NCI-H748 (cell line): ENCODE results near the gene PRPH.
"Not testable (repeated sequence)": the region's sequence is repeated elsewhere in the genome, so short reads cannot be mapped to it uniquely, and the experiment has no call there.

Source experiments
- DNase-seq: peaks from one replicate; lab custom pipeline; 2025; ENCODE audit not compliant: unreplicated experiment; lab: John Stamatoyannopoulos, UW

The PRPH gene

DNA sequence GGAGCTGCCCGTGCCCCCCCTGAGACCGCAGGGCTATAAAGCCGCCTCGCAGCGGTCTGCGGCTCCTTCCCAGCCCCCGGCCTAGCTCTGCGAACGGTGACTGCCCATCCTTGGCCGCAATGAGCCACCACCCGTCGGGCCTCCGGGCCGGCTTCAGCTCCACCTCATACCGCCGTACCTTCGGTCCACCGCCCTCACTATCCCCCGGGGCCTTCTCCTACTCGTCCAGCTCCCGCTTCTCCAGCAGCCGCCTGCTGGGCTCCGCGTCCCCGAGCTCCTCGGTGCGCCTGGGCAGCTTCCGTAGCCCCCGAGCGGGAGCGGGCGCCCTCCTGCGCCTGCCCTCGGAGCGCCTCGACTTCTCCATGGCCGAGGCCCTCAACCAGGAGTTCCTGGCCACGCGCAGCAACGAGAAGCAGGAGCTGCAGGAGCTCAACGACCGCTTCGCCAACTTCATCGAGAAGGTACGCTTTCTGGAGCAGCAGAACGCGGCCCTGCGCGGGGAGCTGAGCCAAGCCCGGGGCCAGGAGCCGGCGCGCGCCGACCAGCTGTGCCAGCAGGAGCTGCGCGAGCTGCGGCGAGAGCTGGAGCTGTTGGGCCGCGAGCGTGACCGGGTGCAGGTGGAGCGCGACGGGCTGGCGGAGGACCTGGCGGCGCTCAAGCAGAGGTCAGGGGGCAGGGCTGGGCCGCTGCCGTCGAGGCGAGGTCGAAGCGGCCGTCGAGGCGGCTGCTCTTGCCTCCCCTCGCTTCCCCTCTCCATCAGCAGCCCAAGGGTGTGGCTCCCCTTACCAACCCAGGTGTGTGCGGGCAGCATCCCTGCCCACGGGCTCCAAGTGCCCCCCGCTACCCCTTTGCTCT lies at the start of gene PRPH:
Gene PRPH (plus strand): TSS at position 66 of the 855 bp plus-strand sequence. CDS start 54 bp downstream, at position 120.
- no peak for DNase-seq

DNA sequence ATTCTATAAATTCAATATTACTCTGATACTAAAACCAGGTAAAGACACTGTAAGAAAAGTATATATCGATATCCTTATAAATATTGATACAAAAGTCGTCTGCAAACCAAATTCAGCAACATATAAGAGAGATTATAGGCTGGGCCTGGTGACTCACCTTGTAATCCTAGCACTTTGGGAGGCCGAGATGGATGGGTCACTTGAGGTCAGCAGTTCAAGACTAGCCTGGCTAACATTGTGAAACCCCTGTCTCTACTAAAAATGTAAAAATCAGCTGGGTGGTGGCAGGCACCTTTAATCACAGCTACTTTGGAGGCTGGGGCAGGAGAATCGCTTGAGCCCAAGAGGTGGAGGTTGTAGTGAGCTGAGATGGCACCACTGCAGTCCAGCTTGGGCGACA lies 43.6 kb upstream of the PRPH start:
- no peak for DNase-seq

DNA sequence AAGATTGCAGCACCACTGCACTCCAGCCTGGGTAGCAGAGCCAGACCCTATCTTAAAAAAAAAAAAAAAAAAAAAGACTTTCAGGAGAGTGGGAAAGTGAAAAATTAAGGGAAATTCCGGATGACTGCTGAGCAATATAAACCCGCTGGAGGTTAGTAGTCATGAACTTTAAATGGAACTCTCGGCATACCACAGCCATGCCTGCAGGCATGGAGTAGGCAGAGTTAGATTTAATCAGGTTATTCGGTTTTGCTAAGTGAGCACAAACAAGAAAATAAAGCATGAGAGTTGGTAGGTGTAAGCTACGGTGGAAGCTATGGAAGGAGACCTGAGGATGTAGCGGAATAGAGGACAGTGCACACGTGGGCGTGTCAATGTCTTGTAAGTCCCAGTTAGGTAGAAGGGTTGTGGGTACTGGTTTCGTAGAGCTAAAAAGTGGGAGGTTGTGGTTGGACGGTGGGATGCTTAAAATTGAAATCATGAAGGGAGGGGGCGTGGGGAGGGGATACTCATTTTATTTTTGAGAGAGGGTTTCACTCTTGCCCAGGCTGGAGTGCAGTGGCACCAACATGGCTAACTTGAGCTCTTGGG lies 41.8 kb upstream of the PRPH start:
- no peak for DNase-seq

DNA sequence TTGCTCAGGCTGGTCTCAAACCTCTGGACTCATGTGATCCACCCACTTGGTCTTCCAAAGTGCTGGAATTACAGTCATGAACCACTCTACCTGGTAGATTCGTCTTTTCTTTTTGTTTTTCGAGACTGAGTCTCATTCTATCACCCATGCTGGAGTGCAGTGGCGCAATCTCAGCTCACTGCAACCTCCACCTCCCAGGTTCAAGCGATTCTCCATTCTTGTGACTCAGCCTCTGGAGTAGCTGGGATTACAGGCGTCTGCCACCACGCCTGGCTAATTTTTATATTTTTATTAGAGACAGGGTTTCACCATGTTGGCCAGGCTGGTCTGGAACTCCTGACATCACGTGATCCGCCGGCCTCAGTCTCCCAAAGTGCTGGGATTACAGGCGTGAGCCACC lies 39.5 kb upstream of the PRPH start:
- DNase-seq = not testable (repeated sequence)

DNA sequence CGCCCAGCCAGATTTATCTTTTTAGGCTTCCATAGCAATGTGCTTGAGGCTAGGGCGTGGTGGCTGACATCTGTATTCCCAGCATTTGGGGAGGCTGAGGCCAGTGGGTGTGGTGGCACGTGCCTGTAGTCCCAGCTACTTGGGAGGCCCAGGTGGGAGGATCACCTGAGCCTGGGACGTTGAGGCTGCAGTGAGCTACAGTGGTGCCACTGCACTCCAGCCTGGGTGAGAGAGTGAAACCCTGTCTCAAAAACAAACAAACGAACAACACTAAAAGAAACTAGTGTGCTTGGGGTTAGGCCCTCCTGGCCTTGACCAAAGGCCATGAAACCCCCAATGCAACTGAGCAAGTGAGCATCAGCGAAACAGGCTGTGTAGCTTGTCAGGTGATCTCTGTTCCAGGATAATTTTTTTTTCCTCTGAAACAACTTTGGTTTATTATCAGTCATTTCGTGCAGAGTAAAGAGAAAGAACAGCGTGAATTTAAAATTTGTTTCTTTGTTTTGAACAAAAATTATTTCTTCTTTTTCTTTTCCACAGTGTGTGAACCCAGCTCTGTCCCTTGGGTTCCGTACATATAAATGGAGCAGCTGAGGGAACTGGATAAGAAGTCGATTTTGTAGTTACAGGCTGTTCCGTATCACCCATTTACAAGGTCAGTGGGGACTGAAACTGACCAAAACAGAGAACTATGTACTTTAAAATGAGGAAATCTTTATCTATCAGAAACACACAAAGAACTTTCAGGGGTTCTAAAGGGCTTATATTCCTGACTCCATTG lies 38.9 kb upstream of the PRPH start:
- DNase-seq = no peak

DNA sequence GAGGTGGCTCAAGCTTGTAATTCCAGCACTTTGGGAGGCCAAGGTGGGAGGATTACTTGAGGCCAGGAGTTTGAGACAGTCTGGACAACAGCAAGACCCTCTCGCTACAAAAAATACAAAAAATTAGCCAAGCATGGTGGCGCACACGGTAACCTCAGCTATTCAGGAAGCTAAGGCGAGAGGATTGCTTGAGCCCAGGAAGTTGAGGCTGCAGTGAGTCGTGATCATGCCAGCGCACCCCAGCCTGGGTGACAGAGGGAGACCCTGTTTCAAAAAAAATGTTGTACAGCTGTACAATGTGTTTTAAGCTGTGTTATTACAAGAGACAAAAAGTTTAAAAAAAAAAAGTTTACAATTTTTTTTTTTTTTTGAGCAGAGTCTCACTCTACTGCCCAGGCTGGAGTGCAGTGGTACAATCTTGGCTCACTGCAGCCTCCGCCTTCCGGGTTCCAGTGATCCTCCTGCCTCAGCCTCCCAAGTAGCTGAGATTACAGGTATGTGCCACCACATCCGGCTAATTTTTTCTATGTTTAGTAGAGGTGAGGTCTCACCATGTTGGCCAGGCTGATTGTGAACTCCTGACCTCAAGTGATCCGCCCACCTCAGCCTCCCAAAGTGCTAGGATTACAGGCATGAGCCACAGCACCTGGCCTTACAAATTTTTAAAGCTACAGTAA lies 37.3 kb upstream of the PRPH start:
- not testable (repeated sequence) for DNase-seq

DNA sequence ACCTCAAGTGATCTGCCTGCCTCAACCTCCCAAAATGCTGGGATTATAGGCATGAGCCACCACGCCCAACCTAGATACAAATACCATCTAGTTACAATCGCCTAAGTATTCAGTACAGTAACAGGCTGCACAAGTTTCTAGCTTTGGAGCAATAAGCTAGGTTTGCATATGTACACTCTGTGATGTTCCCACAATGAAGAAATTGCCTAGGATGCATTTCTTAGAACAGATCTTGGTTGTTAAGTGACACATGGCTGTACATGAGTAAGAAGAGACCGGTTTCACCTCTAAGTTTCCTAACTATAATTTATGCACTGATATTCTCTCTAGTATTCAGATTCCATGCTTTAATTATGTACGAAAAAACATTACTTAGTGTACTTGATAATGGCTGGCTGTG lies 35.5 kb upstream of the PRPH start:
- DNase-seq = no peak

DNA sequence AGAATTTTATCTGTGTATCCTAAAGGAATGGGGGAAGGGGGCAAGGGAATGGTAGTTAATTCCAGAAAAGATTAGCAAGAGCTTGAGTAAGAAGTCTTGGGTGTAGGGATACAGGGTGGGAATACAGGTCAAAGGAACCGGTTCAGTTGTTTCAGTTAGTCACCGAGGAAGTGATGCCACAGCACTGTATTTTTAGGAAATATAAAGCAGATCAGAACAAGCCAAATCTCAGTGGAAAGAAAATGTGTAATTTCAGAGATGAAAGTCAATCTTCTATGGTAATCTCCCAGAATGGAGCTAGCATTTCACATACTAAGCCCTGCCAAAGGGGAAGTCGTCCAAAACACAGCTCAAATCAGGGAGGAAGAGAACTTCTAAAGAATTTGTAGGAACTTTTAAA lies 34.8 kb upstream of the PRPH start:
- no peak for DNase-seq

DNA sequence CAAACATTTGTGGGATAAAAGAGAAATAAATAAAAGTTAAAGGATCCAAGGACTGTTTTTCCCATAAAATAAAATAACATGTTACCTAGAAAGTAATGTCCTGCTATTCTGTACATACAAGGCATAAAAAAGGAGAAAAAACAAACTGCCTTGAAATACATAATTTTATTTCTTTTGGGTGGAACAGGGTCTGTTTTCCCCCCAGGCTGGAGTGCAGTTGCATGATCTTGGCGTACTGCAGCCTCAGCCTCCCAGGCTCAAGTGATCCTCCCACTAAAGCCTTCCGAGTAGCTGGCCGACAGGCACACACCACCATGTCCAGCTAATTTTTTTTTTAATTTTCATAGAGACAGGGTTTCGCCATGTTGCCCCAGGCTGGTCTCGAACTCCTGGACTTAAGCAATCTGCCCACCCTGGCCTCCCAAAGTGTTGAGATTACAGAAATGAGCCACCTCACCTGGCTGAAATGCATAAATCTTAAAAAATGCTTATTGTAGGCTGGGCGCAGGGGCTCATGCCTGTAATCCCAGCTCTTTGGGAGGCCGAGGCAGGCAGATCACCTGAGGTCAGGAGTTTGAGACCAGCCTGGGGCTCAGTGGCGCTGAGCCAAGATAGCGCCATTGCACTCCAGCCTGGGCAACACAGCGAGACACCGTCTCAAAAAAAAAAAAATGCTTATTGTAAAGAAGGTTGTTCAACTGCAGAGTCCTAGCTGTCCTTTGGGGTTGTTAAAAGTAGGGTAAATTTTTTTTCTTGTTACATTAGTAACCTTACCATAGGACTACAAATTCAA lies 34.2 kb upstream of the PRPH start:
- DNase-seq = no peak

DNA sequence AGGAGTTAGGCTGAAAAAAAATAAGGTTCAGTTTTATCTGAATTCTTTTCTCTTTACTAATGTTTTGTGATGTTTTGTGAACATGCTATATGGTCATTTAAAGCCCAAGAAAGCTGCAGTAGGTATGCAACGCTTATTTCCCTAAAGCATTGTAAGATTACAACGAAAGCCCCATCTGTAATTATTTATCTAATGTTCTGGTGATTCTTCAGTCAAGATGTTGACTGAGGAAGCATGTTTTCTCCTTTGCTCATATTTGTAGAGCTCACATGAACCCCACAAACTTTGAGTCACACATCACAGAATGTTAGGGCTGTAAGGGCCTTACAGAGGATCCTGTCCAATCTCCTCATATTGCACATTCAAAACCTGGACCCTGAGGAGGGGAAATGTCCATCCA lies 33.2 kb upstream of the PRPH start:
- DNase-seq = no peak

DNA sequence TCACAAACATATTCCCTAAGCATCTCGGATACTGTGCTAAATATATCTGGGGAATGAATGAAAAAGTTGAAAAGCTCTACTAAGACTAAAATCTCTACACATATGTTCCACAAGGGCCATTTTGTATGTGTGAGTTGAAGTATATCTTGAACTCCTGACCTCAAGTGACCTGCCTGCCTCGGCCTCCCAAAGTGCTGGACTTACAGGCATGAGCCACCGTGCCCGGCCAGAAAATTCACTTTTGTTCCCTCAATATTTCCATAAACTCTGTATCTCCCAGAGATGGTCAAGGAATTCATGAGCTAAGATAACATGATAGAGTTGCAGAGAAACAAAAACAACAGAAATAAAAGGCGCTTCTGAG lies 31.6 kb upstream of the PRPH start:
- no peak for DNase-seq

DNA sequence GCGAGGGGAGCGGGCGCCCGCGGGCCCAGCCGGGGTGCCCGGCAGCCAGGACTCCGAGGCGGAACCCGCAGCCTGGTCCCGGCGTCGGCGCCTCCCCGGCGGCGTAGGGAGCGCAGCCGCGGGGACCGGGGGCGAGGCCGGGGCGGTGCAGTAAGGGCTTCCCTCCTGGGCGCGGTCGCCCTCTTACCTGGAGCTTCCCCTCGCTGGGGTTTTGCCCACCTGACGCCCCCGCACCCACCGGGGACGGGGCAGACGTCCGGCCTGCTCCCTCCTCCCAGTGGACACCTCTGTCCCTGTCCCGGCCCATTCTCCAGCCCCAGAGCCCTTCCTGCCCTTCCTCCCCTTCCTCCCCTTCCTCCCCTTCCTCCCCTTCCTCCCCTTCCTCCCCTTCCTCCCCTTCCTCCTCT lies 30.5 kb upstream of the PRPH start:
- peak; percentile 89 for DNase-seq

DNA sequence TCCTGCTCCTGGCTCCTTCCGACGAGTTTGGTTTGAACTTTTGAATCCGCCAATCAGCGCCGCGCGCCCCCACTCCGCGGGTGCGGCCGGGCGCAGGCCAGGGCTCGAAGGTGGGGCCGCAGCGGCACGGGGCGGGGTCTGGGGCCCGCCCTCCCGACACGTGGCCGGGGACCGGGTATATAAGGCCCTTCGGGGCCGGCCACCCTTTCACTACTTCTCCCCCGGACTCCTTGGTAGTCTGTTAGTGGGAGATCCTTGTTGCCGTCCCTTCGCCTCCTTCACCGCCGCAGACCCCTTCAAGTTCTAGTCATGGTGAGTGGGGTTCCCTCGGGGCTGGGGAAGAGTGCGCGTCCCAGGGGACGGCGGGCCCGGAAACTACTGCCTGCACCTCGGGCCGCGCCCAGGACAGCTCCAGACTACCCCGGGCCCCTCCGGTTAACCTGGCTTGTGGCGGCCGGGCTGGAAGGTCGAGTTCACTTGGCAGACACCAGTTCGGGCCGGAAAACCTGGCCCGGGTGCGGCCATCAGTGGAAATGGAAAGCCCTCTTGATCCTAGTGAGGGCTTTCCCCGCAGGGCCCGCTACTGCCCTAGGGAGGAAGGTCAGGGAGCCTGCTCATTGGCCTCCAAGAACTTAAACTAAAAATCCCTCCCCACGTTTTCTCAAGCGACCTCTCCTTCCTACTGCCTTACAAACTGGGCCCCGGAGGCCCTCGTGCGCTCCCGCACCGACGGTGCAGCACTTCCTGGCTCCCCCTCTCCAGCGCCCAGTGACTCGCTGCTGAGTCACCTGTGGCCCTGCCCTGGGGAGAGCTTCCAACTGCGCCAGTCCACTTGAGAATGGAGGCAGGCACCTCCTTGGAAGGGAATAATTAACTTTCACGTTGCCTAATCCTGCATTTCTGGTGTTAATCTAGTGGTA lies 29.8 kb upstream of the PRPH start, which contains the start of gene TUBA1C:
Gene TUBA1C (plus strand): TSS at position 210 of the 920 bp plus-strand sequence. CDS start 100 bp downstream, at position 310.
- DNase-seq = peak; percentile 97

DNA sequence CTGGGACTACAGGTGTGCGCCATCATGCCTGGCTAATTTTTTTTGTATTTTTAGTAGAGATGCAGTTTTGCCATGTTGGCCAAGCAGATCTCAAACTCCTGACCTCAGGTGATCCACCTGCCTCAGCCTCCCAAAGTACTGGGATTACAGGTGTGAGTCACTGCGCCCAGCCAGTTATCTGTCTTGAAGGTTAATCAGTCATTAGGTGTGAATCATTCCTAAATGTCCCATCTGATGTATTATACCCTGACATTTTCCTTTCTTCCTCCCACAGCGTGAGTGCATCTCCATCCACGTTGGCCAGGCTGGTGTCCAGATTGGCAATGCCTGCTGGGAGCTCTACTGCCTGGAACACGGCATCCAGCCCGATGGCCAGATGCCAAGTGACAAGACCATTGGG lies 25.8 kb upstream of the PRPH start:
- DNase-seq = not testable (repeated sequence)

DNA sequence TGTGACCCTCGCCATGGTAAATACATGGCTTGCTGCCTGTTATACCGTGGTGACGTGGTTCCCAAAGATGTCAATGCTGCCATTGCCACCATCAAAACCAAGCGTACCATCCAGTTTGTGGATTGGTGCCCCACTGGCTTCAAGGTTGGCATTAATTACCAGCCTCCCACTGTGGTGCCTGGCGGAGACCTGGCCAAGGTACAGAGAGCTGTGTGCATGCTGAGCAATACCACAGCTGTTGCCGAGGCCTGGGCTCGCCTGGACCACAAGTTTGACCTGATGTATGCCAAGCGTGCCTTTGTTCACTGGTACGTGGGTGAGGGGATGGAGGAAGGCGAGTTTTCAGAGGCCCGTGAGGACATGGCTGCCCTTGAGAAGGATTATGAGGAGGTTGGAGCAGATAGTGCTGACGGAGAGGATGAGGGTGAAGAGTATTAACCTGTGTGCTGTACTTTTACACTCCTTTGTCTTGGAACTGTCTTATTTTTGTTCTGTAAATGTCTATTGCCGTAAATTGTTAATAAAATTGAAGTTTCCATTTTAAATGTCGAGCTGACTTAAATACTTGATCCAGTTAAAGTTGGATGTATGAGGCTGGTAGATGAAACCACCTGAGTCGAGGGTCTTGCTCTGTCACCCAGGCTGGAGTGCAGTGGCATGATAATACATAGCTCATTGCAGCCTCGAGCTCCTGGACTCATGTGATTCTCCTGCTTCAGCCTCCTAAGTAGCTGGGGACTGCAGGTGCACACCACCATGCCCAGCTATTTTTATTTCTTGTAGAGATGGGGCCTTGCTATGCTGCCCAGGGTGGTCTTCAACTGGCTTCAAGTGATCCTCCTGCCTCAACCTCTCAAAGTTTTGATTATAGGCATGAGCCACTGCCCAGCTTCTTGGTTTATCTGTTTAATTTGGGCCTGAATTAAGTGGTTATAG lies 21.9 kb upstream of the PRPH start:
- no peak for DNase-seq

DNA sequence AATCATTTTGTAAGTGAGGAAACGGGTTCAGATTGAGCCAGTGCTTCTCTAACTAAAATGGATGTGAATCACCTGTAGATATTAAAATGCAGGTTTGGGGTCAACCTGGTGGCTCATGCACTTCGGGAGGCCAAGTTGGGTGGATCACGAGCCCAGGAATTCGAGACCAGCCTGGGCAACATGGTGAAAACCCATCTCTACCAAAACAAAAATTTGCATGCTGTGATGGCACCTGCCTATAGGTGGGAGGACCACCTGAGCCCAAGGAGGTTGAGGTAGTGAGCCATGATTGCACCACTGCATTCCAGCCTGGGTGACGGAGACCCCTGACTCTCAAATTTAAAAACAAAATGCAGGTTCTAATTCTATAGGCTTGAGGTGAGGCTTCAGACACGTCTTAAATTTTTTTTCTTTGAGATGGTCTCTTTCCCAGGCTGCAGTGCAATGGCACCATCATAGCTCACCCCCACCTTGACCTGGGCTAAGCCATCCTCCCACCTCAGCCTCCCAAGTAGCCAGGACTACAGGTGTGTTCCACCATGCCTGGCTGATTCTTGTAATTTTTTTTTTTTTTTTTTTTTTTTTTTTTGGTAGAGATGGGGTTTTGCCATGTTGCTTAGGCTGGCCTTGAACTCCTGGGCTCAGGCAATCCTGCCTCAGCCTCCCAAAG lies 21.1 kb upstream of the PRPH start:
- DNase-seq = no peak

DNA sequence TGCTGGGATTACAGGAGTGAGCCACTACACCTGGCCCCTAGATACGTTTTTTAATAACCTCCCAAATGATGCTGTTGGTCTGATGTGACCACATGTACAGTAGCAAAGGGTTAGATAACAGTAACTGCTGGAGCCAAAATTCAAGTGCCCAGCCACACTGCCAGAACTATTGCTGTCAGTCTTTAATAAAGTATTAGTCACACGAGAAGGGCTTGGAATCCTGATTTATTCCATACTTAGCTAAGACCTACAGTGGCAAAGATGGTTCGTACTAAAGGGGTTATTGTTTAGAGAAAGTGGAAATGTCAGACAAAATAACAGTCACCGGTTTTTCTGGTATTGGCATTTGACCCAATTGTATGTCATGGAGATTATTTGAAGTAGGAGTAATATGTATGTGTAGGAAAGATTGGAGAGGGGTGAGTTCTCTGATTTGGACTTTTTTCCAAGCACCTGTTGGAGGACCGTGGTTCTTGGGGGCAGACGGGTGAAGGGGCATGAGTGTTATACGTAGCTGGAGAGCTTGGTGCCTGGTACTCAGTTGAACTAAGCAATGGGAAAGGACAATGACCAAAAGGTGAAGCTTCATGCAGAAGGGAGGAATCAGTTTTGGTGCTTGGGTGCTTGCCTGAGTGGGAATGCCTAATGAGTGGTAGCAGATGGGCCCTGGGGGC lies 20.4 kb upstream of the PRPH start:
- no peak for DNase-seq
